Measurements from ENCODE around the gene KRT71.

GRCh38 chr12:52555577-52555976 lies 2.6 kb upstream of the KRT71 start:
- TF ChIP-seq EP300 (conservative IDR thresholded peaks at IDR 0.05; ENCODE audit: poor library complexity, severe bottlenecking) (no peak), CTCF (IDR thresholded peaks at IDR 0.05; ENCODE audit: poor library complexity, severe bottlenecking) (no peak), EZH2 (IDR thresholded peaks at IDR 0.05; ENCODE audit: borderline replicate concordance, insufficient read depth, low read length, poor library complexity, severe bottlenecking) (no peak), REST (IDR thresholded peaks at IDR 0.05; ENCODE audit: borderline replicate concordance) (no peak), TAF1 (IDR thresholded peaks at IDR 0.05; ENCODE audit: low read depth) (no peak)
